HepG2 (cell line): ENCODE data around the gene PLEKHH1. TPM values are rescaled to one million over a fixed set of nuclear protein-coding genes. Genes with fewer than 3 reads are reported as not detected.

Source experiments
- HOXA3 ChIP-seq: sonication (generic); formaldehyde crosslinking; IDR thresholded peaks from 2 replicates; pipeline ENCODE4 v1.5.0; 2020; ENCODE audit warnings: missing genetic modification reagents
- ISX ChIP-seq: sonication (generic); formaldehyde crosslinking; conservative IDR thresholded peaks from 2 replicates; pipeline ENCODE4 v1.5.0; 2020; ENCODE audit warnings: missing genetic modification reagents
- KMT2A ChIP-seq: sonication (generic); formaldehyde crosslinking; IDR thresholded peaks from 2 replicates; pipeline ENCODE4 v1.4.0; 2020; ENCODE audit warnings: missing genetic modification reagents
- MXI1 ChIP-seq: IDR thresholded peaks from 3 replicates; pipeline ENCODE4 v1.6.1; 2012; ENCODE audit warnings: low read depth, low read length, inconsistent platforms, borderline replicate concordance
- NCOR1 ChIP-seq: fragments of 200-600 bp; sonication (generic); IDR thresholded peaks from 2 replicates; pipeline ENCODE4 v1.7.0; 2017; ENCODE audit warnings: antibody characterized with exemption, low read length, borderline replicate concordance
- PHF8 ChIP-seq: sonication (generic); formaldehyde crosslinking; IDR thresholded peaks from 2 replicates; pipeline ENCODE4 v1.5.0; 2020; ENCODE audit warnings: missing genetic modification reagents
- SAFB2 ChIP-seq: sonication (generic); formaldehyde crosslinking; IDR thresholded peaks from 2 replicates; pipeline ENCODE4 v1.5.1; 2020; ENCODE audit warnings: missing genetic modification reagents, low read depth, mild to moderate bottlenecking, borderline replicate concordance
- SMAD3 ChIP-seq: sonication (generic); formaldehyde crosslinking; IDR thresholded peaks from 2 replicates; pipeline ENCODE4 v1.4.0; 2020; ENCODE audit warnings: missing genetic modification reagents
- XBP1 ChIP-seq: sonication (generic); formaldehyde crosslinking; IDR thresholded peaks from 2 replicates; pipeline ENCODE4 v1.5.0; 2020; ENCODE audit warnings: missing genetic modification reagents
- ZMYM2 ChIP-seq: sonication (generic); formaldehyde crosslinking; IDR thresholded peaks from 2 replicates; pipeline ENCODE4 v1.8.0; 2022; ENCODE audit warnings: mild to moderate bottlenecking, missing genetic modification reagents
- ZNF292 ChIP-seq: sonication (generic); formaldehyde crosslinking; IDR thresholded peaks from 2 replicates; pipeline ENCODE4 v1.8.1; 2022; ENCODE audit warnings: mild to moderate bottlenecking, low read depth, missing genetic modification reagents, borderline replicate concordance
- ZNF775 ChIP-seq: sonication (generic); formaldehyde crosslinking; IDR thresholded peaks from 2 replicates; pipeline ENCODE4 v1.4.0; 2020; ENCODE audit warnings: missing genetic modification reagents, mild to moderate bottlenecking, moderate library complexity, borderline replicate concordance
- ZNF883 ChIP-seq: sonication (generic); formaldehyde crosslinking; IDR thresholded peaks from 2 replicates; pipeline ENCODE4 v1.5.1; 2020; ENCODE audit warnings: mild to moderate bottlenecking, missing genetic modification reagents; ENCODE audit errors: not compliant biosample characterization
- ZSCAN25 ChIP-seq: sonication (generic); formaldehyde crosslinking; IDR thresholded peaks from 2 replicates; pipeline ENCODE4 v1.8.0; 2022; ENCODE audit warnings: mild to moderate bottlenecking, missing genetic modification reagents
- polyA plus RNA-seq, 8 experiments: library from polyadenylated mRNA; depleted of rRNA in 3 of 8; stranded (reverse) in 7 of 8; unstranded in 1 of 8; fragments of >200 nt; fragmentation: Illumina TruSeq in 4 of 8; extraction: Trizol in 4 of 8; gene quantifications; 2 replicates each; pipeline versions ENCODE4 v1.2.1 to v1.2.3, GENCODE V29; 2011 to 2016; ENCODE audit warnings: low read depth in 4 of 8, missing spikeins in 1 of 8, mixed read lengths in 1 of 8; ENCODE audit not compliant: insufficient read depth in 1 of 8
- total RNA-seq, 5 experiments: library from RNA; depleted of rRNA; stranded (reverse); fragments of >200 nt; fragmentation: Illumina TruSeq; extraction: Trizol; gene quantifications; 2 replicates each; pipeline ENCODE4 v1.2.3, GENCODE V29; 2016; ENCODE audit warnings: low read depth in 1 of 5
- TF ChIP-seq, protein P1 (sequence below): sonication (generic); formaldehyde crosslinking; IDR thresholded peaks from 2 replicates; pipeline ENCODE4 v1.4.0; 2020; ENCODE audit warnings: missing genetic modification reagents; ENCODE audit errors: not compliant biosample characterization
- TF ChIP-seq, protein P2 (sequence below): IDR thresholded peaks from 2 replicates; pipeline ENCODE4 v1.6.1; 2016; ENCODE audit warnings: mild to moderate bottlenecking, missing biosample characterization, missing genetic modification reagents
- TF ChIP-seq, protein P3 (sequence below): sonication (generic); formaldehyde crosslinking; IDR thresholded peaks from 2 replicates; pipeline ENCODE4 v1.9.0; 2021; ENCODE audit warnings: missing genetic modification reagents, borderline replicate concordance
- TF ChIP-seq, protein P4 (sequence below): sonication (generic); formaldehyde crosslinking; IDR thresholded peaks from 2 replicates; pipeline ENCODE4 v1.8.1; 2022; ENCODE audit warnings: mild to moderate bottlenecking, missing genetic modification reagents
- TF ChIP-seq, protein P5 (sequence below): sonication (generic); formaldehyde crosslinking; IDR thresholded peaks from 2 replicates; pipeline ENCODE4 v1.4.0; 2020; ENCODE audit warnings: missing genetic modification reagents
- TF ChIP-seq, protein P6 (sequence below): sonication (generic); formaldehyde crosslinking; IDR thresholded peaks from 2 replicates; pipeline ENCODE4 v1.4.0; 2020; ENCODE audit warnings: missing genetic modification reagents, low read depth, mild to moderate bottlenecking, borderline replicate concordance

The PLEKHH1 gene
- total and polyA plus RNA-seq, 2 of the 13 experiments (the other 11 are each of a cell fraction or from before 2014, with no cell fraction given), result 8.6 to 15.8 TPM

DNA sequence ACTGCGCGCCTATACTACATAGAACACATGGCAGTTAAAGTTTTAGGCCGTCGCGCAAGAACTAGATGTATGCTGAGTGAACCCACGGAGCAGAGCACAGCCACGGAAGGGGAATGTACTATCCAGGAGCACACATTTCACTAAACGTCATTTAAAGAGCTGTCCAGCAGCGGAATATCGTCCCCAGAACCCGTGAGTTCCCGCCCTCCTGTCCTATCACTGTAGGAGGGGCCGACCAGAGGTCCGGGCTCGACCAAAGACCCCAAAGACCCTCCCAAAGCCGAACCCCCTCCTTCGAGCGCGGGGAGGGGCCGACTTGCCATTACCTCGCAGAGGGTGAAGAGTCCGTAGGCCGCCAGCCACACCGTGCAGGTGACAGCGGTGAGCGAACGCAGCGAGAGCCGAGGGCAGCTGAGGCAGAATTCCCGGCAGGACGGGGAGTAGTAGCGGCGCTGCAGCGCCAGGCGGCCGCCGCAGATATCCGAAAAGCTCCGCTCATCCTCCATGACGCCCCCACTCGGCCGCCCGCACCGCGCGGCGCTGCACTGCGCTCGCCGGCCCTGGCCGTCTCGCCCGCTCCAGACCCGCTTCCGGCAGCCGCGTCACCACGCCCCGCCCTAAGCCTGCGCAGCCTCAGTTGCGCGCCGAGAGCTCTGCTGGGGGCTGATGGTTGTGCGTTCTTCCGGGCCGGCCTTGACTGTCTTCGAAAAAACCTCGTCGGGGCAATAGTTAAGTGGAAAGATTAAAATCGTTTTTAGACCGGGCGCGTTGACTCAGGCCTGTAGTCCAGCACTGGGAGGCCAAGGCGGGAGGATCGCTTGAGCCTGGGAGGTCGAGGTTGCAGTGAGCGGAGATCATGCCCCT, 66.8 kb downstream of the PLEKHH1 start, which contains the start of gene PIGH (continued):
- TF ChIP-seq NCOR1 (no peak; the same call in 1 of the 2 replicates), SAFB2 (no peak; the same call in 1 of the 2 replicates), ZNF883 (CRISPR knock-in tag) (peak; percentile 36), MXI1 (peak; percentile 55; the same call in 1 of the 3 replicates), ZNF292 (CRISPR knock-in tag) (peak; percentile 29; the same call in 1 of the 2 replicates), KMT2A (CRISPR knock-in tag) (peak; percentile 92), SMAD3 (no peak), ISX (CRISPR knock-in tag) (no peak), ZMYM2 (peak; percentile 93), ZSCAN25 (no peak; the same call in 1 of the 2 replicates), ZNF775 (no peak), HOXA3 (CRISPR knock-in tag) (peak; percentile 90), XBP1 (CRISPR knock-in tag) (no peak), PHF8 (peak; percentile 71)
- TF ChIP-seq, protein P1, sequence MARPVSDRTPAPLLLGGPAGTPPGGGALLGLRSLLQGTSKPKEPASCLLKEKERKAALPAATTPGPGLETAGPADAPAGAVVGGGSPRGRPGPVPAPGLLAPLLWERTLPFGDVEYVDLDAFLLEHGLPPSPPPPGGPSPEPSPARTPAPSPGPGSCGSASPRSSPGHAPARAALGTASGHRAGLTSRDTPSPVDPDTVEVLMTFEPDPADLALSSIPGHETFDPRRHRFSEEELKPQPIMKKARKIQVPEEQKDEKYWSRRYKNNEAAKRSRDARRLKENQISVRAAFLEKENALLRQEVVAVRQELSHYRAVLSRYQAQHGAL (CRISPR knock-in tag), result no peak
- TF ChIP-seq, protein P2, sequence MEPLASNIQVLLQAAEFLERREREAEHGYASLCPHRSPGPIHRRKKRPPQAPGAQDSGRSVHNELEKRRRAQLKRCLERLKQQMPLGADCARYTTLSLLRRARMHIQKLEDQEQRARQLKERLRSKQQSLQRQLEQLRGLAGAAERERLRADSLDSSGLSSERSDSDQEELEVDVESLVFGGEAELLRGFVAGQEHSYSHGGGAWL (CRISPR knock-in tag), result no peak; the same call in 1 of the 2 replicates
- TF ChIP-seq, protein P3, sequence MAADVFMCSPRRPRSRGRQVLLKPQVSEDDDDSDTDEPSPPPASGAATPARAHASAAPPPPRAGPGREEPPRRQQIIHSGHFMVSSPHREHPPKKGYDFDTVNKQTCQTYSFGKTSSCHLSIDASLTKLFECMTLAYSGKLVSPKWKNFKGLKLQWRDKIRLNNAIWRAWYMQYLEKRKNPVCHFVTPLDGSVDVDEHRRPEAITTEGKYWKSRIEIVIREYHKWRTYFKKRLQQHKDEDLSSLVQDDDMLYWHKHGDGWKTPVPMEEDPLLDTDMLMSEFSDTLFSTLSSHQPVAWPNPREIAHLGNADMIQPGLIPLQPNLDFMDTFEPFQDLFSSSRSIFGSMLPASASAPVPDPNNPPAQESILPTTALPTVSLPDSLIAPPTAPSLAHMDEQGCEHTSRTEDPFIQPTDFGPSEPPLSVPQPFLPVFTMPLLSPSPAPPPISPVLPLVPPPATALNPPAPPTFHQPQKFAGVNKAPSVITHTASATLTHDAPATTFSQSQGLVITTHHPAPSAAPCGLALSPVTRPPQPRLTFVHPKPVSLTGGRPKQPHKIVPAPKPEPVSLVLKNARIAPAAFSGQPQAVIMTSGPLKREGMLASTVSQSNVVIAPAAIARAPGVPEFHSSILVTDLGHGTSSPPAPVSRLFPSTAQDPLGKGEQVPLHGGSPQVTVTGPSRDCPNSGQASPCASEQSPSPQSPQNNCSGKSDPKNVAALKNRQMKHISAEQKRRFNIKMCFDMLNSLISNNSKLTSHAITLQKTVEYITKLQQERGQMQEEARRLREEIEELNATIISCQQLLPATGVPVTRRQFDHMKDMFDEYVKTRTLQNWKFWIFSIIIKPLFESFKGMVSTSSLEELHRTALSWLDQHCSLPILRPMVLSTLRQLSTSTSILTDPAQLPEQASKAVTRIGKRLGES, result no peak
- TF ChIP-seq, protein P4, sequence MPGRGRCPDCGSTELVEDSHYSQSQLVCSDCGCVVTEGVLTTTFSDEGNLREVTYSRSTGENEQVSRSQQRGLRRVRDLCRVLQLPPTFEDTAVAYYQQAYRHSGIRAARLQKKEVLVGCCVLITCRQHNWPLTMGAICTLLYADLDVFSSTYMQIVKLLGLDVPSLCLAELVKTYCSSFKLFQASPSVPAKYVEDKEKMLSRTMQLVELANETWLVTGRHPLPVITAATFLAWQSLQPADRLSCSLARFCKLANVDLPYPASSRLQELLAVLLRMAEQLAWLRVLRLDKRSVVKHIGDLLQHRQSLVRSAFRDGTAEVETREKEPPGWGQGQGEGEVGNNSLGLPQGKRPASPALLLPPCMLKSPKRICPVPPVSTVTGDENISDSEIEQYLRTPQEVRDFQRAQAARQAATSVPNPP, result peak; percentile 62; the same call in 1 of the 2 replicates
- TF ChIP-seq, protein P5, sequence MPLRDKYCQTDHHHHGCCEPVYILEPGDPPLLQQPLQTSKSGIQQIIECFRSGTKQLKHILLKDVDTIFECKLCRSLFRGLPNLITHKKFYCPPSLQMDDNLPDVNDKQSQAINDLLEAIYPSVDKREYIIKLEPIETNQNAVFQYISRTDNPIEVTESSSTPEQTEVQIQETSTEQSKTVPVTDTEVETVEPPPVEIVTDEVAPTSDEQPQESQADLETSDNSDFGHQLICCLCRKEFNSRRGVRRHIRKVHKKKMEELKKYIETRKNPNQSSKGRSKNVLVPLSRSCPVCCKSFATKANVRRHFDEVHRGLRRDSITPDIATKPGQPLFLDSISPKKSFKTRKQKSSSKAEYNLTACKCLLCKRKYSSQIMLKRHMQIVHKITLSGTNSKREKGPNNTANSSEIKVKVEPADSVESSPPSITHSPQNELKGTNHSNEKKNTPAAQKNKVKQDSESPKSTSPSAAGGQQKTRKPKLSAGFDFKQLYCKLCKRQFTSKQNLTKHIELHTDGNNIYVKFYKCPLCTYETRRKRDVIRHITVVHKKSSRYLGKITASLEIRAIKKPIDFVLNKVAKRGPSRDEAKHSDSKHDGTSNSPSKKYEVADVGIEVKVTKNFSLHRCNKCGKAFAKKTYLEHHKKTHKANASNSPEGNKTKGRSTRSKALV (CRISPR knock-in tag), result no peak
- TF ChIP-seq, protein P6, sequence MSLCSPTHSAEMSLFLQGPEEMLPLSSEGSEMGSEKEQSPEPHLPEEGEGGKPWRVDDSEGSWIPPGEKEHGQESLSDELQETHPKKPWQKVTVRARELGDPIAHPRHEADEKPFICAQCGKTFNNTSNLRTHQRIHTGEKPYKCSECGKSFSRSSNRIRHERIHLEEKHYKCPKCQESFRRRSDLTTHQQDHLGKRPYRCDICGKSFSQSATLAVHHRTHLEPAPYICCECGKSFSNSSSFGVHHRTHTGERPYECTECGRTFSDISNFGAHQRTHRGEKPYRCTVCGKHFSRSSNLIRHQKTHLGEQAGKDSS (CRISPR knock-in tag), result peak; percentile 91
